GM12878 (cell line): Measurements from ENCODE around the gene PORCN. TPM values are rescaled to one million over a fixed set of nuclear protein-coding genes. Genes with fewer than 3 reads are reported as not detected.

ENCODE experiments used
- ATAC-seq: fragments of 200-7000 bp; cut with Tn5 transposase; 3 replicates; pipeline ENCODE4 v1.9.1; 2020; ENCODE audit warnings: mild to moderate bottlenecking, moderate library complexity
- BruUV-seq: library from RNA; stranded (reverse); fragments of 400-500 nt; replicated peaks from 2 replicates; lab custom pipeline; 2021; lab: Mats Ljungman, UMichigan
- CTCF ChIA-PET: fragments of 300-600 bp; sonication (Branson Sonifier 250); formaldehyde crosslinking; extraction: SDS; loops from one replicate; lab custom pipeline; 2021; ENCODE audit warnings: inconsistent platforms; lab: Yijun Ruan, JAX
- POLR2A ChIA-PET: fragments of 350-600 bp; formaldehyde crosslinking; extraction: SDS; loops from one replicate; lab custom pipeline; 2021; ENCODE audit warnings: inconsistent platforms; lab: Charles Lee
- RAD21 ChIA-PET: fragments of 300-600 bp; sonication (Branson Sonifier 250); formaldehyde crosslinking; loops from one replicate; lab custom pipeline; 2023; ENCODE audit warnings: antibody characterized with exemption; ENCODE audit not compliant: unreplicated experiment; lab: Charles Lee
- SMC1A ChIA-PET: fragments of 300-600 bp; sonication (Branson Sonifier 250); formaldehyde crosslinking; loops from one replicate; lab custom pipeline; 2023; ENCODE audit not compliant: unreplicated experiment, uncharacterized antibody; lab: Charles Lee
- DNase-seq: peaks from one replicate; pipeline ENCODE4 v3.0.0-alpha.2; 2011; ENCODE audit warnings: low read depth, low spot score
- FAIRE-seq: peaks from 3 replicates; lab custom pipeline; 2011; peaks lifted over from hg19 to GRCh38; lab: Jason Lieb, UNC
- H2AFZ ChIP-seq: 2 replicates; pipeline ENCODE4 v1.6.0; 2011; ENCODE audit warnings: low read depth, low read length, control low read depth; ENCODE audit not compliant: control insufficient read depth
- H3K27ac ChIP-seq: 2 replicates; pipeline ENCODE4 v1.5.1; 2011; ENCODE audit warnings: control low read depth; ENCODE audit not compliant: control insufficient read depth, insufficient read depth
- H3K27me3 ChIP-seq, 2 experiments: replicated peaks in 1 of 2; 2 replicates each; pipeline versions ENCODE4 v1.6.0 to v1.6.1; 2011; ENCODE audit warnings: low read length in 1 of 2; ENCODE audit not compliant: control insufficient read depth in 2 of 2, insufficient read depth in 2 of 2
- H3K36me3 ChIP-seq, 2 experiments: 2 replicates each; pipeline ENCODE4 v1.5.1; 2011; ENCODE audit warnings: low read length in 1 of 2; ENCODE audit not compliant: control insufficient read depth in 2 of 2, insufficient read depth in 2 of 2
- H3K4me1 ChIP-seq: 2 replicates; pipeline ENCODE4 v1.6.1; 2011; ENCODE audit warnings: mild to moderate bottlenecking, low read length, moderate library complexity, mixed read lengths; ENCODE audit not compliant: control insufficient read depth, insufficient read depth
- H3K4me2 ChIP-seq: 2 replicates; pipeline ENCODE4 v1.6.0; 2011; ENCODE audit warnings: control low read depth; ENCODE audit not compliant: control insufficient read depth, insufficient read depth
- H3K4me3 ChIP-seq: fragments of 200-600 bp; sonication (generic); 2 replicates; pipeline ENCODE4 v1.5.1; 2016
- H3K79me2 ChIP-seq: 2 replicates; pipeline ENCODE4 v1.6.0; 2011; ENCODE audit warnings: low read length; ENCODE audit not compliant: control insufficient read depth, insufficient read depth
- H3K9ac ChIP-seq: 2 replicates; pipeline ENCODE4 v1.8.0; 2011; ENCODE audit warnings: low read length, control low read depth, mixed read lengths; ENCODE audit not compliant: control insufficient read depth, insufficient read depth
- H3K9me3 ChIP-seq: replicated peaks from 3 replicates; pipeline ENCODE4 v1.5.1; 2011; ENCODE audit warnings: mild to moderate bottlenecking, low read length; ENCODE audit not compliant: control insufficient read depth, insufficient read depth
- H4K20me1 ChIP-seq: 2 replicates; pipeline ENCODE4 v1.6.0; 2011; ENCODE audit not compliant: control insufficient read depth, insufficient read depth
- BCL3 ChIP-seq: IDR thresholded peaks from 2 replicates; pipeline ENCODE4 v1.6.1; 2011; ENCODE audit warnings: borderline replicate concordance, low read depth, mild to moderate bottlenecking, moderate library complexity, low read length; ENCODE audit not compliant: insufficient read depth, poor library complexity, severe bottlenecking
- CREB1 ChIP-seq: IDR thresholded peaks from 2 replicates; pipeline ENCODE4 v1.6.1; 2012; ENCODE audit warnings: low read depth, mild to moderate bottlenecking, inconsistent platforms
- DPF2 ChIP-seq: fragments of 450-650 bp; IDR thresholded peaks from 2 replicates; pipeline ENCODE4 v1.6.1; 2017; ENCODE audit warnings: mild to moderate bottlenecking
- POLR2A ChIP-seq: IDR thresholded peaks from 2 replicates; pipeline ENCODE4 v1.6.1; 2011; ENCODE audit warnings: low read depth, mild to moderate bottlenecking, low read length
- TARDBP ChIP-seq: IDR thresholded peaks from 2 replicates; pipeline ENCODE4 v1.6.1; 2016; ENCODE audit warnings: borderline replicate concordance
- ZNF217 ChIP-seq: fragments of 450-650 bp; IDR thresholded peaks from 2 replicates; pipeline ENCODE4 v1.6.1; 2017; ENCODE audit warnings: antibody characterized with exemption, mild to moderate bottlenecking
- ZNF687 ChIP-seq: fragments of 450-650 bp; IDR thresholded peaks from 2 replicates; pipeline ENCODE4 v1.6.1; 2017; ENCODE audit warnings: mild to moderate bottlenecking, moderate library complexity
- WGBS: methylation state at CpG from one replicate; pipeline ENCODE4 v1.1.6; 2016; ENCODE audit warnings: low lambda C conversion rate; ENCODE audit not compliant: insufficient replicate concordance, insufficient coverage; ENCODE audit errors: missing lambda C conversion rate; 5-methylcytosine and 5-hydroxymethylcytosine counted together
- in situ Hi-C: fragments of 300-500 bp; cut with MboI; formaldehyde crosslinking; loops from 9 replicates; pipeline ENCODE4 v1.14.3; 2018; ENCODE audit warnings: mixed read lengths
- intact Hi-C: fragments of 100-400 bp; cut with micrococcal nuclease; formaldehyde crosslinking; loops from one replicate; pipeline ENCODE4 v1.14.2; 2022; ENCODE audit not compliant: unreplicated experiment
- polyA plus RNA-seq, 11 experiments: library from polyadenylated mRNA; depleted of rRNA in 4 of 11; unstranded in 6 of 11; stranded (reverse) in 5 of 11; fragments of >200 nt; fragmentation: Nextera tagmentation in 4 of 11; fragmentation: Illumina TruSeq in 1 of 11; extraction: Ambion mirVana in 4 of 11; extraction: Trizol in 1 of 11; gene quantifications; 1 replicate in 1 of 11; 2 replicates in 10 of 11; pipeline versions ENCODE4 v1.2.1 to v1.2.3, GENCODE V29; 2011 to 2016; ENCODE audit warnings: inconsistent platforms in 2 of 11, missing spikeins in 2 of 11, low read depth in 1 of 11
- total RNA-seq, 4 experiments: library from RNA; depleted of rRNA in 3 of 4; stranded (reverse); fragments of >200 nt in 3 of 4; fragmentation: Illumina TruSeq in 1 of 4; extraction: Trizol in 1 of 4; gene quantifications; 2 replicates each; pipeline versions ENCODE4 v1.2.1 to v1.2.3, GENCODE V29; 2013 to 2021
- TF ChIP-seq, protein P1 (sequence below): IDR thresholded peaks from 2 replicates; pipeline ENCODE4 v1.6.1; 2012; ENCODE audit warnings: low read depth, low read length, improper control_type of control experiment
- TF ChIP-seq, protein P2 (sequence below): fragments of 450-650 bp; IDR thresholded peaks from 2 replicates; pipeline ENCODE4 v1.6.1; 2016; ENCODE audit warnings: mild to moderate bottlenecking, moderate library complexity, borderline replicate concordance
- TF ChIP-seq, protein P3 (sequence below): IDR thresholded peaks from 2 replicates; pipeline ENCODE4 v1.6.1; 2012; ENCODE audit warnings: low read depth, low read length, improper control_type of control experiment

The PORCN gene
- total and polyA plus RNA-seq, 10 of the 15 experiments (the other 5 are each of a cell fraction or from before 2014, with no cell fraction given) = 0.27 to 21.0 (median 14.1) TPM

GRCh38 chrX:48475774-48476577 is 32.8 kb upstream of the PORCN start, which contains the start of gene FTSJ1:
Gene FTSJ1, plus strand, starts transcription at chrX:48476199. Its CDS starts 1,849 bp downstream, at chrX:48478048.
- Histone ChIP-seq H3K4me3 (peak within 1 kb of the TSS; percentile 74), H2AFZ (peak within 1 kb of the TSS; percentile 82), H3K27me3 (no peaks in the 10 kb centered on the region), H3K4me2 (peak within 1 kb of the TSS; percentile 80), H4K20me1 (no peaks in the 10 kb centered on the region), H3K9me3 (no peaks in the 10 kb centered on the region), H3K4me1 (no peaks in the 10 kb centered on the region), H3K79me2 (peaks cover 27% of the 10 kb centered on the region), H3K9ac (peak within 1 kb of the TSS; percentile 85), H3K36me3 (no peaks in the 10 kb centered on the region; a peak in 2 of 4 replicates), H3K27ac (peak within 1 kb of the TSS; percentile 73)
- POLR2A ChIA-PET = interaction anchor here (1.4 kb wide), 1 partner anchor 32 kb away, joined by 4 read pairs; no protein-coding TSS in a partner anchor
- RAD21 ChIA-PET = no interaction called here
- BruUV-seq = no TSS peak
- SMC1A ChIA-PET = interaction anchor here (1.5 to 2.1 kb wide), 2 partner anchors 32 to 64 kb away, joined by 5 to 7 read pairs; partner anchors contain the start of genes PORCN and TBC1D25
- 33% methylated on average over 70 of the region's 75 CpGs for WGBS
- ATAC-seq (peak; percentile 95), DNase-seq (peak; percentile 79), FAIRE-seq (peak; percentile 90)
- in situ Hi-C loops (no loop called here), intact Hi-C loops (loop anchor here (2.0 to 10.0 kb wide), 3 partner anchors 33 to 419 kb away; partner anchors contain the start of genes PORCN, PQBP1, RBM3 and TIMM17B)
- CTCF ChIA-PET = no interaction called here
- TF ChIP-seq POLR2A (peak; percentile 81), TARDBP (0 out of 2 replicates have a peak, but pooled peaks have one; percentile 35), ZNF687 (peak; percentile 28; the same call in 1 of the 2 replicates), CREB1 (peak; percentile 98), BCL3 (no peak), DPF2 (peak; percentile 5; the same call in 1 of the 2 replicates), ZNF217 (no peak)
- TF ChIP-seq, protein P1, sequence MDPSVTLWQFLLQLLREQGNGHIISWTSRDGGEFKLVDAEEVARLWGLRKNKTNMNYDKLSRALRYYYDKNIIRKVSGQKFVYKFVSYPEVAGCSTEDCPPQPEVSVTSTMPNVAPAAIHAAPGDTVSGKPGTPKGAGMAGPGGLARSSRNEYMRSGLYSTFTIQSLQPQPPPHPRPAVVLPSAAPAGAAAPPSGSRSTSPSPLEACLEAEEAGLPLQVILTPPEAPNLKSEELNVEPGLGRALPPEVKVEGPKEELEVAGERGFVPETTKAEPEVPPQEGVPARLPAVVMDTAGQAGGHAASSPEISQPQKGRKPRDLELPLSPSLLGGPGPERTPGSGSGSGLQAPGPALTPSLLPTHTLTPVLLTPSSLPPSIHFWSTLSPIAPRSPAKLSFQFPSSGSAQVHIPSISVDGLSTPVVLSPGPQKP = no peak
- TF ChIP-seq, protein P2, sequence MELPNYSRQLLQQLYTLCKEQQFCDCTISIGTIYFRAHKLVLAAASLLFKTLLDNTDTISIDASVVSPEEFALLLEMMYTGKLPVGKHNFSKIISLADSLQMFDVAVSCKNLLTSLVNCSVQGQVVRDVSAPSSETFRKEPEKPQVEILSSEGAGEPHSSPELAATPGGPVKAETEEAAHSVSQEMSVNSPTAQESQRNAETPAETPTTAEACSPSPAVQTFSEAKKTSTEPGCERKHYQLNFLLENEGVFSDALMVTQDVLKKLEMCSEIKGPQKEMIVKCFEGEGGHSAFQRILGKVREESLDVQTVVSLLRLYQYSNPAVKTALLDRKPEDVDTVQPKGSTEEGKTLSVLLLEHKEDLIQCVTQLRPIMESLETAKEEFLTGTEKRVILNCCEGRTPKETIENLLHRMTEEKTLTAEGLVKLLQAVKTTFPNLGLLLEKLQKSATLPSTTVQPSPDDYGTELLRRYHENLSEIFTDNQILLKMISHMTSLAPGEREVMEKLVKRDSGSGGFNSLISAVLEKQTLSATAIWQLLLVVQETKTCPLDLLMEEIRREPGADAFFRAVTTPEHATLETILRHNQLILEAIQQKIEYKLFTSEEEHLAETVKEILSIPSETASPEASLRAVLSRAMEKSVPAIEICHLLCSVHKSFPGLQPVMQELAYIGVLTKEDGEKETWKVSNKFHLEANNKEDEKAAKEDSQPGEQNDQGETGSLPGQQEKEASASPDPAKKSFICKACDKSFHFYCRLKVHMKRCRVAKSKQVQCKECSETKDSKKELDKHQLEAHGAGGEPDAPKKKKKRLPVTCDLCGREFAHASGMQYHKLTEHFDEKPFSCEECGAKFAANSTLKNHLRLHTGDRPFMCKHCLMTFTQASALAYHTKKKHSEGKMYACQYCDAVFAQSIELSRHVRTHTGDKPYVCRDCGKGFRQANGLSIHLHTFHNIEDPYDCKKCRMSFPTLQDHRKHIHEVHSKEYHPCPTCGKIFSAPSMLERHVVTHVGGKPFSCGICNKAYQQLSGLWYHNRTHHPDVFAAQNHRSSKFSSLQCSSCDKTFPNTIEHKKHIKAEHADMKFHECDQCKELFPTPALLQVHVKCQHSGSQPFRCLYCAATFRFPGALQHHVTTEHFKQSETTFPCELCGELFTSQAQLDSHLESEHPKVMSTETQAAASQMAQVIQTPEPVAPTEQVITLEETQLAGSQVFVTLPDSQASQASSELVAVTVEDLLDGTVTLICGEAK = peak; percentile 58; the same call in 1 of the 2 replicates
- TF ChIP-seq, protein P3, sequence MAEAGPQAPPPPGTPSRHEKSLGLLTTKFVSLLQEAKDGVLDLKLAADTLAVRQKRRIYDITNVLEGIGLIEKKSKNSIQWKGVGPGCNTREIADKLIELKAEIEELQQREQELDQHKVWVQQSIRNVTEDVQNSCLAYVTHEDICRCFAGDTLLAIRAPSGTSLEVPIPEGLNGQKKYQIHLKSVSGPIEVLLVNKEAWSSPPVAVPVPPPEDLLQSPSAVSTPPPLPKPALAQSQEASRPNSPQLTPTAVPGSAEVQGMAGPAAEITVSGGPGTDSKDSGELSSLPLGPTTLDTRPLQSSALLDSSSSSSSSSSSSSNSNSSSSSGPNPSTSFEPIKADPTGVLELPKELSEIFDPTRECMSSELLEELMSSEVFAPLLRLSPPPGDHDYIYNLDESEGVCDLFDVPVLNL = no peak
